B cell (primary cell): ENCODE measurements around the gene TRPV6. TPM values are rescaled to one million over a fixed set of nuclear protein-coding genes. Genes with fewer than 3 reads are reported as not detected.

Source experiments
- ATAC-seq: fragments of 200-7000 bp; cut with Tn5 transposase; one replicate; pipeline ENCODE4 v1.10.0; 2021; ENCODE audit warnings: low read depth, mild to moderate bottlenecking, moderate number of reproducible peaks, moderate library complexity
- CTCF ChIA-PET: fragments of 350-600 bp; sonication (Branson Sonifier 250); formaldehyde crosslinking; loops from one replicate; lab custom pipeline; 2021; ENCODE audit warnings: antibody characterized with exemption, inconsistent platforms; lab: Charles Lee
- POLR2A ChIA-PET: fragments of 350-600 bp; sonication (Branson Sonifier 250); formaldehyde crosslinking; loops from one replicate; lab custom pipeline; 2021; ENCODE audit warnings: antibody characterized with exemption; lab: Charles Lee
- DNase-seq: peaks from one replicate; pipeline ENCODE4 v3.0.0; 2013
- H2AFZ ChIP-seq: 2 replicates; pipeline ENCODE4 v1.6.1; 2012; ENCODE audit warnings: mild to moderate bottlenecking, low read depth, low read length; ENCODE audit not compliant: insufficient read depth, poor library complexity, severe bottlenecking
- H3K27ac ChIP-seq, 2 donors: 1 replicate in 1 of 2; 2 replicates in 1 of 2; pipeline ENCODE4 v1.5.1; 2012 to 2013; ENCODE audit warnings: low read length in 2 of 2, mild to moderate bottlenecking in 2 of 2, moderate library complexity in 1 of 2
- H3K27me3 ChIP-seq, 4 experiments: fragments of 200-600 bp in 1 of 4; sonication (generic) in 1 of 4; replicated peaks in 1 of 4; 1 replicate in 2 of 4; 2 replicates in 2 of 4; pipeline versions ENCODE4 v1.6.1 to v1.7.0; 2013 to 2016; ENCODE audit warnings: low read length in 3 of 4, mild to moderate bottlenecking in 2 of 4, mixed read lengths in 1 of 4, moderate library complexity in 1 of 4; ENCODE audit not compliant: insufficient read depth in 4 of 4, control insufficient read depth in 3 of 4; ENCODE audit errors: control extremely low read depth in 1 of 4
- H3K36me3 ChIP-seq, 2 experiments: replicated peaks in 1 of 2; 1 replicate in 1 of 2; 2 replicates in 1 of 2; pipeline versions ENCODE4 v1.6.1 to v1.7.1; 2013; ENCODE audit warnings: low read length in 1 of 2; ENCODE audit not compliant: insufficient read depth in 2 of 2, control insufficient read depth in 1 of 2; ENCODE audit errors: control extremely low read depth in 1 of 2, extremely low read depth in 1 of 2
- H3K4me1 ChIP-seq, 2 donors: fragments of 200-600 bp in 1 of 2; sonication (generic) in 1 of 2; 1 replicate in 1 of 2; 2 replicates in 1 of 2; pipeline versions ENCODE4 v1.5.1 to v1.6.1; 2013 to 2017; ENCODE audit warnings: low read length in 2 of 2; ENCODE audit not compliant: control insufficient read depth in 2 of 2, insufficient read depth in 2 of 2
- H3K4me2 ChIP-seq: replicated peaks from 2 replicates; pipeline ENCODE3; 2012; ENCODE audit warnings: mild to moderate bottlenecking, low read depth, low read length; ENCODE audit not compliant: poor library complexity, severe bottlenecking
- H3K4me3 ChIP-seq, 5 experiments: fragments of 200-600 bp in 1 of 5; sonication (generic) in 1 of 5; 1 replicate in 3 of 5; 2 replicates in 2 of 5; pipeline versions ENCODE4 v1.5.1 to v1.7.0; 2011 to 2016; ENCODE audit warnings: low read length in 4 of 5, mild to moderate bottlenecking in 4 of 5, low read depth in 2 of 5, control low read depth in 1 of 5, moderate library complexity in 1 of 5; ENCODE audit not compliant: insufficient read depth in 1 of 5; ENCODE audit errors: control extremely low read depth in 1 of 5, extremely low read depth in 1 of 5
- H3K79me2 ChIP-seq: fragments of 200-600 bp; sonication (generic); one replicate; pipeline ENCODE4 v1.6.0; 2016; ENCODE audit warnings: low read length; ENCODE audit not compliant: control insufficient read depth, insufficient read depth
- H3K9ac ChIP-seq: fragments of 200-600 bp; sonication (generic); 2 replicates; pipeline ENCODE4 v1.6.1; 2017; ENCODE audit warnings: mild to moderate bottlenecking, low read length, moderate library complexity
- H3K9me3 ChIP-seq, 3 donors: one replicate each; pipeline versions ENCODE4 v1.6.1 to v1.7.1; 2013; ENCODE audit warnings: low read length in 2 of 3; ENCODE audit not compliant: control insufficient read depth in 2 of 3, insufficient read depth in 1 of 3; ENCODE audit errors: control extremely low read depth in 1 of 3
- H4K20me1 ChIP-seq: 2 replicates; pipeline ENCODE4 v1.6.0; 2012; ENCODE audit warnings: mild to moderate bottlenecking, low read length; ENCODE audit not compliant: insufficient read depth, control insufficient read depth, poor library complexity, severe bottlenecking
- H3K27ac Mint-ChIP-seq: one replicate; pipeline ENCODE4 v1.8.0; 2021; ENCODE audit warnings: mixed read lengths
- H3K27me3 Mint-ChIP-seq: one replicate; pipeline ENCODE4 v1.8.0; 2021; ENCODE audit warnings: mixed read lengths
- H3K4me1 Mint-ChIP-seq: one replicate; pipeline ENCODE4 v1.8.0; 2021; ENCODE audit warnings: mixed read lengths
- H3K4me3 Mint-ChIP-seq: one replicate; pipeline ENCODE4 v1.8.0; 2021; ENCODE audit warnings: mixed read lengths
- H3K9me3 Mint-ChIP-seq: one replicate; pipeline ENCODE4 v1.8.0; 2022; ENCODE audit warnings: mixed read lengths; ENCODE audit not compliant: insufficient read depth
- EZH2 ChIP-seq: IDR thresholded peaks from 2 replicates; pipeline ENCODE4 v1.6.1; 2012; ENCODE audit warnings: borderline replicate concordance, low read depth, mild to moderate bottlenecking, moderate library complexity, low read length; ENCODE audit not compliant: insufficient read depth, poor library complexity, severe bottlenecking
- WGBS: methylation state at CpG from one replicate; pipeline ENCODE4 v1.1.5; 2013; ENCODE audit warnings: missing lambda C conversion rate; ENCODE audit not compliant: insufficient coverage; 5-methylcytosine and 5-hydroxymethylcytosine counted together
- intact Hi-C: fragments of 100-400 bp; cut with micrococcal nuclease; formaldehyde crosslinking; loops from one replicate; pipeline ENCODE4 v1.10.0; 2022
- polyA plus RNA-seq: library from polyadenylated mRNA; depleted of rRNA; stranded (reverse); fragments of >200 nt; gene quantifications from 2 replicates; pipeline ENCODE4 v1.2.3, GENCODE V29; 2012
- total RNA-seq, 2 donors: library from RNA; stranded (reverse); fragments of 120-200 nt in 1 of 2; gene quantifications; 1 replicate in 1 of 2; 2 replicates in 1 of 2; pipeline versions ENCODE4 v1.2.3 to v1.2.4, GENCODE V29; 2013 to 2022
- TF ChIP-seq, protein P1 (sequence below): fragments of 200-600 bp; IDR thresholded peaks from one replicate; pipeline ENCODE4 v1.8.0; 2022; ENCODE audit warnings: antibody characterized with exemption, mild to moderate bottlenecking

The TRPV6 gene
- total and polyA plus RNA-seq, 2 donors (not counting 1 experiment from before 2014, with no cell fraction given), result not detected

GRCh38 chr7:142880876-142881505 lies 4.6 kb downstream of the TRPV6 start:
- H3K4me1 ChIP-seq, result no peaks in the 10 kb centered on the region
- CTCF ChIA-PET, result interaction anchor here (0.7 to 4.6 kb wide), 25 partner anchors 9 to 338 kb away, joined by 3 to 29 read pairs (median 4); partner anchors contain the start of gene EPHB6
- H3K9me3 Mint-ChIP-seq, result no peaks in the 10 kb centered on the region
- H2AFZ ChIP-seq, result no peak overlapping the region
- no peak overlapping the region for H3K4me2 ChIP-seq
- H3K9ac ChIP-seq, result no peak overlapping the region
- 45% methylated on average over 4 of the region's 8 CpGs for WGBS
- H4K20me1 ChIP-seq, result no peaks in the 10 kb centered on the region
- intact Hi-C loops, result loop anchor here (1.0 to 2.0 kb wide), 4 partner anchors 27 to 334 kb away; no protein-coding TSS in a partner anchor
- H3K27ac ChIP-seq, result no peak overlapping the region
- POLR2A ChIA-PET, result no interaction called here
- H3K4me1 Mint-ChIP-seq, result no peaks in the 10 kb centered on the region
- H3K27me3 ChIP-seq, result peaks cover 0 to 8% (median 1%) of the 10 kb centered on the region in 4 experiments
- ATAC-seq (peak; percentile 81), DNase-seq (peak; percentile 70)
- no peak for TF ChIP-seq EZH2
- TF ChIP-seq, protein P1, sequence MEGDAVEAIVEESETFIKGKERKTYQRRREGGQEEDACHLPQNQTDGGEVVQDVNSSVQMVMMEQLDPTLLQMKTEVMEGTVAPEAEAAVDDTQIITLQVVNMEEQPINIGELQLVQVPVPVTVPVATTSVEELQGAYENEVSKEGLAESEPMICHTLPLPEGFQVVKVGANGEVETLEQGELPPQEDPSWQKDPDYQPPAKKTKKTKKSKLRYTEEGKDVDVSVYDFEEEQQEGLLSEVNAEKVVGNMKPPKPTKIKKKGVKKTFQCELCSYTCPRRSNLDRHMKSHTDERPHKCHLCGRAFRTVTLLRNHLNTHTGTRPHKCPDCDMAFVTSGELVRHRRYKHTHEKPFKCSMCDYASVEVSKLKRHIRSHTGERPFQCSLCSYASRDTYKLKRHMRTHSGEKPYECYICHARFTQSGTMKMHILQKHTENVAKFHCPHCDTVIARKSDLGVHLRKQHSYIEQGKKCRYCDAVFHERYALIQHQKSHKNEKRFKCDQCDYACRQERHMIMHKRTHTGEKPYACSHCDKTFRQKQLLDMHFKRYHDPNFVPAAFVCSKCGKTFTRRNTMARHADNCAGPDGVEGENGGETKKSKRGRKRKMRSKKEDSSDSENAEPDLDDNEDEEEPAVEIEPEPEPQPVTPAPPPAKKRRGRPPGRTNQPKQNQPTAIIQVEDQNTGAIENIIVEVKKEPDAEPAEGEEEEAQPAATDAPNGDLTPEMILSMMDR, result peak; percentile 92
- no peak overlapping the region for H3K4me3 Mint-ChIP-seq
- H3K27ac Mint-ChIP-seq, result no peak overlapping the region
- peaks cover 13% of the 10 kb centered on the region for H3K27me3 Mint-ChIP-seq
- no peaks in the 10 kb centered on the region for H3K79me2 ChIP-seq
- H3K9me3 ChIP-seq, result peaks cover 0 to 3% (median 0%) of the 10 kb centered on the region in 3 donors
- no peaks in the 10 kb centered on the region for H3K36me3 ChIP-seq
- H3K4me3 ChIP-seq, result no peak overlapping the region

- CTCF ChIA-PET, result interaction anchor here (1.1 to 4.6 kb wide), 10 partner anchors 13 to 336 kb away, joined by 3 to 29 read pairs (median 4); no protein-coding TSS in a partner anchor
Measured at GRCh38 chr7:142879060-142879459, 6.5 kb downstream of the TRPV6 start.

More at GRCh38 chr7:142879060-142879459, 6.5 kb downstream of the TRPV6 start:
- Mint-ChIP-seq H3K4me3 (no peak overlapping the region), H3K27ac (no peak overlapping the region), H3K4me1 (no peaks in the 10 kb centered on the region), H3K27me3 (peaks cover 17% of the 10 kb centered on the region), H3K9me3 (no peaks in the 10 kb centered on the region)
- no peaks in the 10 kb centered on the region for H3K4me1 ChIP-seq
- H3K9ac ChIP-seq, result no peak overlapping the region
- intact Hi-C loops, result no loop called here
- H4K20me1 ChIP-seq, result no peaks in the 10 kb centered on the region
- H3K27ac ChIP-seq, result no peak overlapping the region
- no peak overlapping the region for H3K4me2 ChIP-seq
- no peak overlapping the region for H3K4me3 ChIP-seq
- peaks cover 0 to 15% (median 0%) of the 10 kb centered on the region in 3 donors for H3K9me3 ChIP-seq
- WGBS, result 100% methylated on average over 3 of the region's 5 CpGs
- no peak overlapping the region for H2AFZ ChIP-seq
- H3K79me2 ChIP-seq, result no peaks in the 10 kb centered on the region
- peaks cover 0 to 8% (median 1%) of the 10 kb centered on the region in 4 experiments for H3K27me3 ChIP-seq
- ATAC-seq, result no peak
- POLR2A ChIA-PET, result interaction anchor here (1.6 kb wide), 1 partner anchor 24 kb away, joined by 5 read pairs; the partner anchor contains the start of gene EPHB6
- DNase-seq, result no peak
- no peaks in the 10 kb centered on the region for H3K36me3 ChIP-seq
- no peak for TF ChIP-seq EZH2
- TF ChIP-seq, protein P1, result no peak
